ENCODE results near the gene TBL1XR1. TPM values are rescaled to one million over a fixed set of nuclear protein-coding genes. Genes with fewer than 3 reads are reported as not detected.

Gene TBL1XR1
- total and polyA plus RNA-seq, 2 of the 8 experiments (the other 6 are each of a cell fraction or from before 2014, with no cell fraction given): 28.1 to 147 TPM

GRCh38 chr3:177037241-177037640 is 160.0 kb downstream of the TBL1XR1 start:
- Histone ChIP-seq H2AFZ (ENCODE audit: low read length) (no peak overlapping the region), H3K27me3 (replicated peaks in 1 of 4; ENCODE audit: control insufficient read depth in 3 of 4, extremely low read depth in 1 of 4, insufficient read depth in 3 of 4, low read length in 3 of 4) (no peaks in the 10 kb centered on the region), H3K4me2 (ENCODE audit: insufficient read depth in 1 of 2, low read depth in 2 of 2, low read length in 2 of 2) (no peak overlapping the region), H3K36me3 (ENCODE audit: control insufficient read depth in 2 of 4, insufficient read depth in 4 of 4, low read length in 3 of 4) (peaks cover 2 to 60% (median 23%) of the 10 kb centered on the region in 4 experiments; a peak in 7 of 8 replicates), H3K14ac (ENCODE audit: insufficient read length) (no peak overlapping the region), H4K91ac (replicated peaks; ENCODE audit: insufficient read length, low read length) (no peak overlapping the region), H3K4ac (replicated peaks; ENCODE audit: insufficient read length, low read depth, low read length) (no peak overlapping the region), H3K9ac (replicated peaks in 1 of 4; ENCODE audit: extremely low read depth in 1 of 4, low read depth in 3 of 4, low read length in 3 of 4) (no peak overlapping the region), H3K18ac (ENCODE audit: extremely low read depth, low read length) (no peak overlapping the region), H2BK120ac (replicated peaks; ENCODE audit: low read depth, low read length) (no peak overlapping the region), H3K79me2 (ENCODE audit: control insufficient read depth in 1 of 2, insufficient read depth in 2 of 2, low read length in 2 of 2) (peaks cover 0 to 5% of the 10 kb centered on the region in 2 experiments; a peak in 1 of 4 replicates), H4K5ac (ENCODE audit: insufficient read length, low read depth, low read length) (no peak overlapping the region), H3K56ac (replicated peaks; ENCODE audit: insufficient read length, low read depth, low read length) (no peak overlapping the region), H2AK5ac (ENCODE audit: low read depth, low read length) (no peak overlapping the region), H2BK15ac (ENCODE audit: low read length) (no peak overlapping the region), H3K4me3 (ENCODE audit: extremely low read depth in 1 of 4, insufficient read depth in 2 of 4, low read depth in 3 of 4, low read length in 4 of 4) (no peak overlapping the region), H4K20me1 (replicated peaks in 1 of 2; ENCODE audit: control insufficient read depth in 1 of 2, insufficient read depth in 2 of 2, low read length in 2 of 2) (peaks cover 1 to 3% of the 10 kb centered on the region in 2 experiments), H3K4me1 (replicated peaks in 1 of 4; ENCODE audit: control insufficient read depth in 3 of 4, insufficient read depth in 4 of 4, low read length in 3 of 4) (peaks cover 0 to 4% (median 0%) of the 10 kb centered on the region in 4 experiments; a peak in 3 of 7 replicates), H2BK5ac (ENCODE audit: low read depth, low read length) (no peak overlapping the region), H4K8ac (ENCODE audit: extremely low read depth, insufficient read depth, low read length) (no peak overlapping the region), H2BK20ac (ENCODE audit: low read length) (no peak overlapping the region), H3K9me3 (ENCODE audit: insufficient read depth in 2 of 2, low read depth in 1 of 2, low read length in 1 of 2) (no peaks in the 10 kb centered on the region), H2BK12ac (ENCODE audit: low read depth, low read length) (no peak overlapping the region), H3K23ac (ENCODE audit: insufficient read length) (no peak overlapping the region), H3K23me2 (ENCODE audit: low read depth, low read length) (no peaks in the 10 kb centered on the region), H3K27ac (ENCODE audit: low read depth, low read length) (no peak overlapping the region), H3K79me1 (ENCODE audit: low read depth, low read length) (no peaks in the 10 kb centered on the region)
- DNase-seq (ENCODE audit: low read depth in 1 of 2, low spot score in 2 of 2): no peak
- 92% methylated on average over 4 of the region's 4 CpGs; no CpG with 5 or more reads in 1 of the 2 experiments for WGBS, 2 experiments (ENCODE audit: extremely low coverage in 1 of 2, insufficient coverage in 1 of 2, insufficient read length in 1 of 2, insufficient replicate concordance in 2 of 2, low coverage in 1 of 2, low lambda C conversion rate in 2 of 2, missing lambda C conversion rate in 1 of 2)
- POLR2A ChIA-PET (ENCODE audit: partially characterized antibody): no interaction called here
- CTCF ChIA-PET (ENCODE audit: partially characterized antibody): no interaction called here
- TF ChIP-seq MAX (IDR thresholded peaks at IDR 0.05) (no peak), SP1 (IDR thresholded peaks at IDR 0.05; ENCODE audit: low read depth, low read length) (no peak), FOSL1 (IDR thresholded peaks at IDR 0.05; ENCODE audit: insufficient read depth, low read depth, low read length) (no peak), SAP30 (IDR thresholded peaks at IDR 0.05; ENCODE audit: insufficient read depth, insufficient replicate concordance, low read length) (no peak), ATF3 (IDR thresholded peaks at IDR 0.05; ENCODE audit: insufficient read depth, low read depth, low read length) (no peak), RXRA (IDR thresholded peaks at IDR 0.05; ENCODE audit: insufficient read depth, low read depth, low read length) (no peak), EGR1 (IDR thresholded peaks at IDR 0.05; ENCODE audit: borderline replicate concordance, low read depth, low read length) (no peak), CBX5 (IDR thresholded peaks at IDR 0.05; ENCODE audit: low read depth, low read length) (no peak), SIX5 (IDR thresholded peaks at IDR 0.05; ENCODE audit: low read depth, low read length) (no peak), ZNF274 (IDR thresholded peaks at IDR 0.05; ENCODE audit: borderline replicate concordance, extremely low read depth, low read length) (no peak)
- no peak for FAIRE-seq

All from H1 (cell line).